ENCODE results near the gene EHBP1.

Gene EHBP1

DNA sequence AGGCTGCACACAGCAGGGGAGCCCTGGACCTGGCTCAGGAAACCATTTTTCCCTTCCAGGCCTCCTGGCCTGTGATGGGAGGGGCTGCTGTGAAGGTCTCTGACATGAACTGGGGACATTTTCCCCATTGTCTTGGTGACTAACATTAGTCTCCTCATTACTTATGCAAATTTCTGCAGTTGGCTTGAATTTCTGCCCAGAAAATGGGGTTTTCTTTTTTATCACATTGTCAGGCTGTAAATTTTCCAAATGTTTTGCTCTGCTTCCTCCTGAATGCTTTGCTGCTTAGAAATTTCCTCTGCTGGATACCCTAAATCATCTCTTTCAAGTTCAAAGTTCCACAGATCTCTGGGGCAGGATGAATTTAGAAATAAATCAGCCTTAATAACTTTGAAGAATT, 78.2 kb downstream of the EHBP1 start:
- no peak for TF ChIP-seq JUND (IDR thresholded peaks at IDR 0.05; ENCODE audit: low read depth)
- DNase-seq (ENCODE audit: low read depth in 1 of 2, low spot score in 1 of 2), result no peak
- in situ Hi-C loops (cut with HindIII; ENCODE audit: low pct_unique_long_range_greater_than_20kb, low sequenced_read_pairs), result no loop called here

DNA sequence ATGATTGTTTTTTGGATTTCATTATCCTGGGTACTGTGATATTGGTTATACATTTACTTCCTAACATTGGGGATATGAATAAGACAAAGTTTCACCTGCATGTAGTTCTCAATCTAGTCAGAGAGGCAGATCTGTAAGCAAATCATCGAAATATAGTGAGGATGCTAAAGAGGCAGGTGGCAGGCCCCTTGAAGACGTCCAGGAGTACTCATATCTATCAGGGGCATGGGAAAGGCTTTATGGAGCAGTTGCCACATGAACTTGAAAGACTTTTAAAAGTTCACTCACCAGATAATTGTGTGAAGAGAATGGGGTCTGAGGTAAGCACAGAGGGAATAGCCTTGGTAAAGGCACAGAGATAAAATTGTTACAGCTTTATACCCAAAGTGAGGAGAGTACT, 78.8 kb downstream of the EHBP1 start:
- DNase-seq (ENCODE audit: low read depth in 1 of 2, low spot score in 1 of 2), result no peak
- in situ Hi-C loops (cut with HindIII; ENCODE audit: low pct_unique_long_range_greater_than_20kb, low sequenced_read_pairs), result no loop called here
- TF ChIP-seq JUND (IDR thresholded peaks at IDR 0.05; ENCODE audit: low read depth), result no peak

DNA sequence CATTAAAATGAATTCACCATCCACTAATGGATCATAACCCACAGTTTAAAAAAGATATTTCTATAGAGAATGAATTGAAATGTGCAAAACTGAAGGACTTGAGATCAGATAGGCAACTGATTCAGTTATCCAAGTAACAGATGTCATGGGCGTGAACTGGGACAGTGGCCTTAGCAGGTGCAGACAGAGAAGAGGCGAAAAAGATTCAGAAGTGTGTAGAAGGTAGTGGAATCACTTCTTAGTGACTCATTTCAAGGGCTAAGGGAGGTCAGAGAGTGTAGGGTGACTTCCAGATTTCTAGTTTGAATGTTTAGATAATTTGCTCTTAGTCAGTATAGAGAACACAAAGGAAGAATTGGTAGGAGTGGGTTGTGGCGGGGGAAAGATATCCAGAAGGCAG, 79.7 kb downstream of the EHBP1 start:
- no peak for TF ChIP-seq JUND (IDR thresholded peaks at IDR 0.05; ENCODE audit: low read depth)
- DNase-seq (ENCODE audit: low read depth in 1 of 2, low spot score in 1 of 2), result no peak

DNA sequence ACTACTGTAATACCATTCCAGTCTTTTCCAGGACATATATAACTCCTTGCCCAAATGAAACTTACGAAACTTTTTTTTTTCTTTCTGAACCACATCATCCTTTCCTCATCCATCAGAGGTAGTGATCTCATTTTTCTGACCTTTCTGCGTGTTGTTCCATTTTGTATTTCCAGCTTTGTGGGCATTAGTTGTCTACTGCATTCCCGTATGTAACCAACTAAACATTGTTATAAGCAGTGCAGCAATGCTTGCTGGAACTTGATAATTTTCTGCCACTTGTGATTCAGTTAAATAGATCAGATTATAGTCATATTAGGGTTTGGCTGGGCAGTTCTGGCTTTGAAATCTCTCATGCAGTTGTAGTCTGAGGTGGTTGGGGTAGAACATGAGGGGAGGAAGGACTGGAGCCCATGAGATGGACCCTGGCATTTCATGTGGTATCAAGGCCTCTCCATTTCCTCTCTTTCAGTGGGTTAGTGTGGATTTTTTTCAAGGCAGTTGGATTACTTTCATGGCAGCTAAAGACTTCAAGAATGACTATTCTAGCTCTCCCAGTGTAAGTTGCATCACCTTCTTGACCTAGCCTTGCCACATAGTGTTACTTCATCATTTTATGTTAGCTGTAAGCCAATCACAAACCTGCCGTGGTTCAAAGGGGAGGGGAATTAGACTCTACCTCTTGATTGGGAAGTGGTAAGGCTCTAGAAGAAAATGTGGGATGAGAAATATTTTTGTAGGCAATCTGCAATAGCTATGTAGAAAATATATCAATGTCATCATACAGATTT, 80.5 kb downstream of the EHBP1 start:
- no peak for DNase-seq (ENCODE audit: low read depth in 1 of 2, low spot score in 1 of 2)
- no peak for TF ChIP-seq JUND (IDR thresholded peaks at IDR 0.05; ENCODE audit: low read depth)
- in situ Hi-C loops (cut with HindIII; ENCODE audit: low pct_unique_long_range_greater_than_20kb, low sequenced_read_pairs), result no loop called here

More for the DNA sequence above, 79.7 kb downstream of the EHBP1 start:
- in situ Hi-C loops (cut with HindIII; ENCODE audit: low pct_unique_long_range_greater_than_20kb, low sequenced_read_pairs), result no loop called here

DNA sequence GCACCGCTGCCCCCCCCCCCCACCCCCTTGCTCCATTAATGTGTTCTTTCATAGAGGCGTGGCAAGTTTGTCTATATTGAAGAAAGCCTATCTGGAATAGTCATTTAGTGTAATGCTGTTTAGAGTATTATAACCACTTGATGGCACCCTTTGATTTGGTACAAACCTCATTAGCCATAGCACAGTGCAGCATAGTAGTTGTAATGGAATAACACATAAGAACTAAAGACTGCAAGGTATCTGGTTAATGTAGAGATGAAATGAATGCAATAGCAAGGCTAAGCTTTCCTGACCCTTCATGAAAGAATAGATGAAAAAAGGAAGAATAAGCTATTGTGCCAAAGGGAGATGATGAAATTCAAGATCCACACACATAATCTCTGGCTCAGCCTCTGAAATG, 81.9 kb downstream of the EHBP1 start:
- peak; percentile 14 to 63 for DNase-seq (ENCODE audit: low read depth in 1 of 2, low spot score in 1 of 2)
- in situ Hi-C loops (cut with HindIII; ENCODE audit: low pct_unique_long_range_greater_than_20kb, low sequenced_read_pairs), result no loop called here
- TF ChIP-seq JUND (IDR thresholded peaks at IDR 0.05; ENCODE audit: low read depth), result no peak

DNA sequence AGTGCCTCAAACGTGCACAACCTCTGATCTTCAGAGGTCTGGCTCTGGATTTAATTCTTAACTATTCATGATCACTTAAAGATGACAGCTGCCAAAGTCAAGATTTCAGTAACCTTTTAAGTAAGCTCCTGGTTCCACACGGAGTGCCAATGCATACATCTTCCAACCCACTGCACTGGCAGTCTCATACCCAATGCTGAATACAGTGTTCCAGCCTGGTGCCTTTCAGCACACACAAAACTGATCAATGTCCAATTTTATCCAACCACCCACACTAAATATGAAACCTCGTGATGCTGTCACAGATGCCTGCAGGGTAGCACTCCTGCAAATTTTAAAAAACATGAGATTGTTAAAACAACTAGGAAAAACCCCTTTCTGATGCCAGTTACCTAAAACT, 84.0 kb downstream of the EHBP1 start:
- in situ Hi-C loops (cut with HindIII; ENCODE audit: low pct_unique_long_range_greater_than_20kb, low sequenced_read_pairs), result no loop called here
- DNase-seq (ENCODE audit: low read depth in 1 of 2, low spot score in 1 of 2), result no peak
- no peak for TF ChIP-seq JUND (IDR thresholded peaks at IDR 0.05; ENCODE audit: low read depth)

DNA sequence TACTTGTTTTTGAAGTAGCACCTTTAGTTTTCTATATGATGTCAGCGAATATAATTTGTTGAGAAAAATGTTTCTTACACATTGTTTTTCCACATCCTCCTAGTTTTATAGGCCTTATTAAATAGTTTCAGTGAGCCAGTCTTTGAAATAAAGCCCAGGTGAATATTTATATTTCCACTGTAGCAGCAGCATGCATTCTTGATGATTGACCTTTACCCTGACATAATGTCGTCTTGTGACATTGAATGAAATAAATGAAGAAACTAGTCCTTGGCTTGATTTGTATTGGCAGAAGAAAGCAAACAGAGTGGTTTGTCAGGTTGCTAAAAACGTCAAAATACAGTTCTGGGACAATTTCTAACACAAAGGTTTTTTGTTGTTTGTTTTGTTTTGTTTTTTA, 84.4 kb downstream of the EHBP1 start:
- TF ChIP-seq JUND (IDR thresholded peaks at IDR 0.05; ENCODE audit: low read depth), result no peak
- peak in 1 of 2 experiments; percentile 28 for DNase-seq (ENCODE audit: low read depth in 1 of 2, low spot score in 1 of 2)
- in situ Hi-C loops (cut with HindIII; ENCODE audit: low pct_unique_long_range_greater_than_20kb, low sequenced_read_pairs), result no loop called here

DNA sequence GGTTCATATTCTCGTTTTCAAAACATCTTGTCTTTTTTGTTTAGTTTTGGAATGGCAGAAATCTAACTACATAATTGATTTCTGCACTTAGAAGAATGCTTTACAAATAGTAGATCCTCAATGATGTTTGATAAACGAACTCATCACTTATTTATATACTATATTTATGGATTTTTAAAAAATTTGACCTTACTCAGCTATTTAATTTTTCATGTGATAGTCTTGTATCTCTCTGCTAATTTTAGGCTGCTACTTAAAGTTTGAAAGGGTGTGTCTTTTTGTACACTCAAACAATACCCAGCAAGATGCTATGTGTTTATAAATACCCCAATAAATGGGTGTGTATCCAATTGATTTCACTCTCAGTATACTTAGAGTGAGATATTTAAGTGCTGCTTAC, 86.9 kb downstream of the EHBP1 start:
- TF ChIP-seq JUND (IDR thresholded peaks at IDR 0.05; ENCODE audit: low read depth), result no peak
- no peak for DNase-seq (ENCODE audit: low read depth in 1 of 2, low spot score in 1 of 2)
- in situ Hi-C loops (cut with HindIII; ENCODE audit: low pct_unique_long_range_greater_than_20kb, low sequenced_read_pairs), result no loop called here

DNA sequence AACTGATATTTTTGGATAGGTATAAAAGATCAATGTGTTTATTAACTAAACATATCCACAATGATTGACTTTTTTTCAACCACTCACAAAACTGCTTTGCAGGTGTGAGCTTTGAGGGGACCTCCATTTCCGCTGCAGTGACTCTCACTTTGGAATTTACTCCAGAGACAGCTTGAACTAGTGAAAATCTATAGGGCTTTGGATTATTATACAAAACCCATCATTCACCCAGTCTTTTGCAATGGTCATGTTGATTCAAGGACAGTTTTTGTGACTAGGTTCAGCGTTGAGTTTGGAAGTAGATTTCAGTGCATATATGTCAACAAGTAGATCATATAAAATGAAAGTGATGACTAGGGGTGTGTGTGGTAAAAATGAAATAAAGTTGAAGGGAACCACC, 87.7 kb downstream of the EHBP1 start:
- in situ Hi-C loops (cut with HindIII; ENCODE audit: low pct_unique_long_range_greater_than_20kb, low sequenced_read_pairs), result no loop called here

DNA sequence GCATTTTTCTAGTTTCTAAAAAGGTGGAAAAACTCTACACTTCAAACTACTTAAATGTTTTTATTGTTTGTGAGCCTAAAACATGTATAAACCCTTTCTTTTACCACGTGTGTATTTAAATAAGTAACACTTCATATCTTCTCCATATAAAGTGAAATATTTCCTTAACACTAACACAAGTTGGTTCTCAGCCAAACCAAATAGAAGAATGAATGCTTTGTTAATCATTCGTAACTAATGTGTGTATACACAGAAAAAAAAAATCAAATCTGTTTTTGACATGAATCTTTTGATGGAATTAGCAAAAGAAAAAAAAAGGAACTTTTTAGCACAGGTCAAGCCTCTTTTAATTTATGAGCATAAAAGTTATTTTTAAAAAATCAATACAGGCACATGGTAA, 89.3 kb downstream of the EHBP1 start:
- no peak for TF ChIP-seq JUND (IDR thresholded peaks at IDR 0.05; ENCODE audit: low read depth)
- no peak for DNase-seq (ENCODE audit: low read depth in 1 of 2, low spot score in 1 of 2)
- in situ Hi-C loops (cut with HindIII; ENCODE audit: low pct_unique_long_range_greater_than_20kb, low sequenced_read_pairs), result no loop called here

More for the DNA sequence above, 87.7 kb downstream of the EHBP1 start:
- DNase-seq (ENCODE audit: low read depth in 1 of 2, low spot score in 1 of 2), result no peak
- no peak for TF ChIP-seq JUND (IDR thresholded peaks at IDR 0.05; ENCODE audit: low read depth)

DNA sequence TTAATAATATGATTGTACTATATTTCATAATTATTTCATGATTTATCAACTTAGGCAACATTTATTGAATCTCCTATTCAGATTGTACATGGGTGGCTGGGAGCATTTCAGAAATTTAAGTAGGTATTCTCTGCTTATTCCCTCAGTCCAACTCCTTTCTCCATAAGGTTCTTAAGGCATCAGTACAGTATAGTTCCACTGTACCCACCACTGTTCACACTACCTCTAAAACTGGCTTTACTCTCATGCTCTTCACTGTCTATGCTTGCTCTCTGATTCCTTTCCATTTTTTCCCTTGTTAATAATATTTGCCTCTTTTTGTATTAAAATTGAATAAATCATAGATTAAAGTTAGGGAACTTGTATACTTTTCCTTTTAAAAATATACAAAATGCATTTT, 89.8 kb downstream of the EHBP1 start:
- in situ Hi-C loops (cut with HindIII; ENCODE audit: low pct_unique_long_range_greater_than_20kb, low sequenced_read_pairs), result no loop called here
- TF ChIP-seq JUND (IDR thresholded peaks at IDR 0.05; ENCODE audit: low read depth), result no peak
- no peak for DNase-seq (ENCODE audit: low read depth in 1 of 2, low spot score in 1 of 2)

DNA sequence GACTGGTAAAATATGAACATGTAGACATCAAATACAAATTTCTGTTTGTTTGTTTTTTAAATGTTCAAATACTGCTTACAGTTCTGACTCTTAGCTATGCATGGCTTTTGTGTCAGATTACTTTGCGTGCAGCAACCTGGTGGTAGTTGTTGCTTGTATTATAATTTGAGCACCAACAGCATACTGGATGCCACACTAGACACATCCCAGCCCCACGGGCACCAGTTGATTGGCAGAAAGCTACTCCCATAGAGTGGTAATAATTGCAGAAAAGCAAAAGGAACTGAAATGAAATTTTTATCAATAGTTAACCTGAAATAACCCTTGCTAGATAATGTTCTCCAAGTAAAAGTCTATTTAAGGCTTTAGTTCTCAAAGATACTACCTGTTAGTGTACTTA, 91.6 kb downstream of the EHBP1 start:
- in situ Hi-C loops (cut with HindIII; ENCODE audit: low pct_unique_long_range_greater_than_20kb, low sequenced_read_pairs), result no loop called here
- DNase-seq (ENCODE audit: low read depth in 1 of 2, low spot score in 1 of 2), result no peak
- no peak for TF ChIP-seq JUND (IDR thresholded peaks at IDR 0.05; ENCODE audit: low read depth)

DNA sequence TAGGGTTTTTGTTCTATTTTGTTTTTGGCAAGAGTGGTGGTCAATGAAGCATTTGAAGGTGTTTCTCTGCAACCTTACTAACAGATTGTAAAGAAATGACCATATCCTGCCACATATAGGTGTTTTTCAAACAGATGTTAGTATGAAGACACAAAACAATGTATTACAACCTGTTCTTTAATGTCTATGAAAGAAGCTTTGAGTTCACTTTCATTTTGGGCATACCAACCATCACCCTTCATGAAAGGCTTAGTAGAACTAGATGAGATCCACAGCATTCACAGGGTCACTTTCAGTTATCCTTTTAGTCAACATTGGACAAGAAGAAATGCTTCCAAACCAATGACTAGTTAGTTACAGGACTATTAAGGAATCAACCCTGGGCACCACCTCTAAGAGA, 95.1 kb downstream of the EHBP1 start:
- TF ChIP-seq JUND (IDR thresholded peaks at IDR 0.05; ENCODE audit: low read depth), result no peak
- no peak for DNase-seq (ENCODE audit: low read depth in 1 of 2, low spot score in 1 of 2)
- in situ Hi-C loops (cut with HindIII; ENCODE audit: low pct_unique_long_range_greater_than_20kb, low sequenced_read_pairs), result no loop called here

DNA sequence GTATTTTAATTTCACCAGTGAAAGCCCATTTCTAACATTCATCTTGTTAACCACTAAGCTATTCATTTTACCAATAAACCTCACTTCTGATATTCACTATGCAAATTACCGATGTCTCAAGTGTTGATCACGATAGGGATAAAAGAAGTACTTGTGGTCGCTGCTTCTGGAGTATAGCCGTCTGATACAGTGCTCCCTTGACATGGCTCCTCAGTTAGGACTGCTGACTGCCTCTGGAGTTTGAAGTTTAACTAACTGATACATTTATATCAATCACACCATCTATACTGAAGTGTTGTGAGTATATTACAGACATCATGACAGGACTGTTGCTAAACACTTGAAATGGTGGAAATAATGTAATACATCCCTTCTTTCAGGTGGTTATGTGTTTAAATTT, 95.6 kb downstream of the EHBP1 start:
- no peak for TF ChIP-seq JUND (IDR thresholded peaks at IDR 0.05; ENCODE audit: low read depth)
- in situ Hi-C loops (cut with HindIII; ENCODE audit: low pct_unique_long_range_greater_than_20kb, low sequenced_read_pairs), result no loop called here
- DNase-seq (ENCODE audit: low read depth in 1 of 2, low spot score in 1 of 2), result no peak

Data from T47D (cell line).